Right lobe of liver (tissue), 6 donors: Measurements from ENCODE around the gene ZNF532. TPM values are rescaled to one million over a fixed set of nuclear protein-coding genes. Genes with fewer than 3 reads are reported as not detected.
A peak's percentile ranks its signal among the peaks of the same experiment; 100 is the strongest.
"Not testable (repeated sequence)": the region's sequence is repeated elsewhere in the genome, so short reads cannot be mapped to it uniquely, and the experiment has no call there.

Experiments
- ATAC-seq, 4 donors: fragments of 200-7000 bp; cut with Tn5 transposase; one replicate each; pipeline ENCODE4 v1.9.1; 2020; ENCODE audit warnings: mild to moderate bottlenecking in 4 of 4, moderate library complexity in 4 of 4
- DNase-seq, 3 donors: peaks; one replicate each; pipeline ENCODE4 v3.0.0-alpha.2; 2020
- H3K27ac ChIP-seq, 3 donors: fragments of 200-600 bp; one replicate each; pipeline ENCODE4 v1.8.0; 2022
- H3K27me3 ChIP-seq, 2 donors: fragments of 200-600 bp; one replicate each; pipeline ENCODE4 v1.8.0; 2022
- H3K36me3 ChIP-seq, 4 donors: fragments of 200-600 bp; sonication (generic) in 1 of 4; one replicate each; pipeline versions ENCODE4 v1.5.1 to v1.8.0; 2017 to 2022; ENCODE audit warnings: control low read depth in 1 of 4
- H3K4me1 ChIP-seq, 4 donors: fragments of 200-600 bp; sonication (generic) in 1 of 4; one replicate each; pipeline versions ENCODE4 v1.5.1 to v1.8.0; 2017 to 2022; ENCODE audit warnings: control low read depth in 1 of 4
- H3K4me3 ChIP-seq, 3 donors: fragments of 200-600 bp; one replicate each; pipeline ENCODE4 v1.8.0; 2022
- H3K9me3 ChIP-seq, 4 donors: fragments of 200-600 bp; sonication (generic) in 1 of 4; one replicate each; pipeline versions ENCODE4 v1.5.1 to v1.8.0; 2017 to 2022; ENCODE audit warnings: control low read depth in 1 of 4
- POLR2A ChIP-seq: fragments of 450-650 bp; IDR thresholded peaks from one replicate; pipeline ENCODE4 v1.6.1; 2017; ENCODE audit warnings: antibody characterized with exemption, mild to moderate bottlenecking
- WGBS: methylation state at CpG from one replicate; pipeline ENCODE4 v1.1.6; 2018; ENCODE audit warnings: low coverage, low lambda C conversion rate; ENCODE audit not compliant: insufficient coverage; ENCODE audit errors: missing lambda C conversion rate; 5-methylcytosine and 5-hydroxymethylcytosine counted together
- intact Hi-C, 2 donors: fragments of 100-400 bp; cut with DNase I; formaldehyde crosslinking; loops; one replicate each; pipeline versions ENCODE4 v1.11.2 to v1.14.1; 2022
- total RNA-seq, 6 experiments: library from RNA; depleted of rRNA in 2 of 6; stranded (reverse); fragments of >200 nt in 2 of 6; fragmentation: NEBNext Ultra II Directional in 3 of 6; extraction: Animal tissue kit (Norgen Biotek cat#: 25700) in 3 of 6; gene quantifications; one replicate each; pipeline versions ENCODE4 v1.1.0 to v1.2.4, GENCODE V29; 2016 to 2023
- TF ChIP-seq, protein P1 (sequence below), 4 donors: fragments of 200-600 bp in 3 of 4; fragments of 450-650 bp in 1 of 4; IDR thresholded peaks; one replicate each; pipeline versions ENCODE4 v1.5.1 to v1.8.0; 2016 to 2022; ENCODE audit warnings: antibody characterized with exemption in 4 of 4, mild to moderate bottlenecking in 2 of 4
- donor health status: DM: no; HTN: yes; CAD: no.
- donor health status: DM: no; HTN: no; CAD: no.
- donor health status: DM: no; HTN: no; CAD: no.
- donor health status: DM: no; HTN: yes; CAD: no.
- donor health status: DM: no; HTN: yes; CAD: no.

ZNF532 gene
- total RNA-seq, 6 experiments from 2014 or later: 2.0 to 6.4 (median 3.2) TPM

GRCh38 chr18:59022167-59022945 lies 157.7 kb downstream of the ZNF532 start:
- no peaks in the 10 kb centered on the region for H3K36me3 ChIP-seq
- H3K27me3 ChIP-seq: no peaks in the 10 kb centered on the region
- no peaks in the 10 kb centered on the region for H3K9me3 ChIP-seq
- 38% methylated on average over 9 of the region's 10 CpGs for WGBS
- no peak overlapping the region for H3K4me3 ChIP-seq
- H3K4me1 ChIP-seq: peaks cover 0 to 14% (median 0%) of the 10 kb centered on the region in 4 donors
- peak; percentile 62 to 84 (median 72) for ATAC-seq
- DNase-seq: peak; percentile 55 to 62 (median 58)
- intact Hi-C loops: no loop called here
- TF ChIP-seq POLR2A: no peak
- TF ChIP-seq, protein P1, sequence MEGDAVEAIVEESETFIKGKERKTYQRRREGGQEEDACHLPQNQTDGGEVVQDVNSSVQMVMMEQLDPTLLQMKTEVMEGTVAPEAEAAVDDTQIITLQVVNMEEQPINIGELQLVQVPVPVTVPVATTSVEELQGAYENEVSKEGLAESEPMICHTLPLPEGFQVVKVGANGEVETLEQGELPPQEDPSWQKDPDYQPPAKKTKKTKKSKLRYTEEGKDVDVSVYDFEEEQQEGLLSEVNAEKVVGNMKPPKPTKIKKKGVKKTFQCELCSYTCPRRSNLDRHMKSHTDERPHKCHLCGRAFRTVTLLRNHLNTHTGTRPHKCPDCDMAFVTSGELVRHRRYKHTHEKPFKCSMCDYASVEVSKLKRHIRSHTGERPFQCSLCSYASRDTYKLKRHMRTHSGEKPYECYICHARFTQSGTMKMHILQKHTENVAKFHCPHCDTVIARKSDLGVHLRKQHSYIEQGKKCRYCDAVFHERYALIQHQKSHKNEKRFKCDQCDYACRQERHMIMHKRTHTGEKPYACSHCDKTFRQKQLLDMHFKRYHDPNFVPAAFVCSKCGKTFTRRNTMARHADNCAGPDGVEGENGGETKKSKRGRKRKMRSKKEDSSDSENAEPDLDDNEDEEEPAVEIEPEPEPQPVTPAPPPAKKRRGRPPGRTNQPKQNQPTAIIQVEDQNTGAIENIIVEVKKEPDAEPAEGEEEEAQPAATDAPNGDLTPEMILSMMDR (IDR thresholded peaks at IDR 0.05): no peak
- peak overlapping the region in 2 of 3 donors; percentile 16 to 17 for H3K27ac ChIP-seq

DNA sequence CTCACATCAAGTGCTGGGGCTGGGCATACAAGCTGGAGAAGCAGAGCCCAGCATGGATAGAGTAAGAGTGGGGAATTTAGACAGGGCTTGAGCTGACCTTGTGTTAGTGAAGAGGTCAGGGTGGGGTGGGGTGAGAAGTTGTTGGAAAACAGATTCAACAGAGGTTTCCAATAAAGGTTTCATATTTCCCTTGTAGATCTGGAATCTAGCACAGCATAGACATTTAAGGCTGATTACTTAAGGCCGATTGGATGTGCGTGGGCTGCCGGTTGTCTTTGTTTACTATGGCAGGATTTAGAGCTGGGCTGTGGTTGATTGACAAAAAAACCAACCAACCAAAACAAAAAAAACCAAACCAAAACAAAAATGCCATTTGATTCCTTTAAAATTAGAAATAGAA lies 160.2 kb downstream of the ZNF532 start:
- Histone ChIP-seq H3K36me3 (no peaks in the 10 kb centered on the region), H3K9me3 (no peaks in the 10 kb centered on the region), H3K4me1 (peaks cover 0 to 14% (median 0%) of the 10 kb centered on the region in 4 donors), H3K4me3 (no peak overlapping the region), H3K27ac (peak overlapping the region in 1 of 3 donors; percentile 1), H3K27me3 (no peaks in the 10 kb centered on the region)
- WGBS: 39% methylated on average over 3 of the region's 3 CpGs
- intact Hi-C loops: no loop called here
- peak in 1 of 4 donors; percentile 48 for ATAC-seq
- TF ChIP-seq POLR2A: no peak
- TF ChIP-seq, protein P1 (IDR thresholded peaks at IDR 0.05): no peak
- DNase-seq: no peak

- H3K27me3 ChIP-seq, H3K27ac ChIP-seq, intact Hi-C loops, H3K9me3 ChIP-seq, H3K36me3 ChIP-seq, DNase-seq, ATAC-seq, H3K4me3 ChIP-seq: not testable (repeated sequence)
- 94% methylated on average over 2 of the region's 2 CpGs for WGBS
- H3K4me1 ChIP-seq: peaks cover 0 to 14% (median 0%) of the 10 kb centered on the region in 4 donors
Measured at GRCh38 chr18:59025532-59025931, 160.9 kb downstream of the ZNF532 start.

GRCh38 chr18:59026364-59026763 lies 161.7 kb downstream of the ZNF532 start:
- no peaks in the 10 kb centered on the region for H3K27me3 ChIP-seq
- H3K4me3 ChIP-seq: no peak overlapping the region
- WGBS: 43% methylated on average over 2 of the region's 6 CpGs
- ATAC-seq (no peak), DNase-seq (no peak)
- H3K4me1 ChIP-seq: peaks cover 0 to 11% (median 0%) of the 10 kb centered on the region in 4 donors
- TF ChIP-seq, protein P1 (IDR thresholded peaks at IDR 0.05): no peak
- no peak for TF ChIP-seq POLR2A
- no peak overlapping the region for H3K27ac ChIP-seq
- intact Hi-C loops: no loop called here
- no peaks in the 10 kb centered on the region for H3K9me3 ChIP-seq
- H3K36me3 ChIP-seq: no peaks in the 10 kb centered on the region

GRCh38 chr18:59026831-59027410 lies 162.2 kb downstream of the ZNF532 start:
- no peaks in the 10 kb centered on the region for H3K27me3 ChIP-seq
- intact Hi-C loops: no loop called here
- no peak overlapping the region for H3K4me3 ChIP-seq
- peaks cover 0 to 5% (median 0%) of the 10 kb centered on the region in 4 donors for H3K4me1 ChIP-seq
- no peak for DNase-seq
- no peaks in the 10 kb centered on the region for H3K36me3 ChIP-seq
- ATAC-seq: no peak
- WGBS: 85% methylated on average over 12 of the region's 12 CpGs
- H3K9me3 ChIP-seq: no peaks in the 10 kb centered on the region
- H3K27ac ChIP-seq: no peak overlapping the region
- no peak for TF ChIP-seq POLR2A
- TF ChIP-seq, protein P1 (IDR thresholded peaks at IDR 0.05): no peak
